HG03095 (cell line): ENCODE results near the gene RHOF.

ENCODE experiments used
- ATAC-seq: cut with Tn5 transposase; IDR thresholded peaks from one replicate; pipeline ENCODE4 v1.9.1; 2021; ENCODE audit warnings: moderate library complexity; ENCODE audit not compliant: unreplicated experiment

Gene RHOF

GRCh38 chr12:121805171-121806008 lies 11.9 kb upstream of the RHOF start:
- ATAC-seq = no peak

- ATAC-seq = no peak
Measured at GRCh38 chr12:121804417-121805111, 11.1 kb upstream of the RHOF start.

- no peak for ATAC-seq
Measured at GRCh38 chr12:121803861-121804416, 10.5 kb upstream of the RHOF start, which contains the start of gene SETD1B. Gene SETD1B (plus strand): TSS chr12:121804009. CDS start chr12:121804738, 729 bp downstream.

DNA sequence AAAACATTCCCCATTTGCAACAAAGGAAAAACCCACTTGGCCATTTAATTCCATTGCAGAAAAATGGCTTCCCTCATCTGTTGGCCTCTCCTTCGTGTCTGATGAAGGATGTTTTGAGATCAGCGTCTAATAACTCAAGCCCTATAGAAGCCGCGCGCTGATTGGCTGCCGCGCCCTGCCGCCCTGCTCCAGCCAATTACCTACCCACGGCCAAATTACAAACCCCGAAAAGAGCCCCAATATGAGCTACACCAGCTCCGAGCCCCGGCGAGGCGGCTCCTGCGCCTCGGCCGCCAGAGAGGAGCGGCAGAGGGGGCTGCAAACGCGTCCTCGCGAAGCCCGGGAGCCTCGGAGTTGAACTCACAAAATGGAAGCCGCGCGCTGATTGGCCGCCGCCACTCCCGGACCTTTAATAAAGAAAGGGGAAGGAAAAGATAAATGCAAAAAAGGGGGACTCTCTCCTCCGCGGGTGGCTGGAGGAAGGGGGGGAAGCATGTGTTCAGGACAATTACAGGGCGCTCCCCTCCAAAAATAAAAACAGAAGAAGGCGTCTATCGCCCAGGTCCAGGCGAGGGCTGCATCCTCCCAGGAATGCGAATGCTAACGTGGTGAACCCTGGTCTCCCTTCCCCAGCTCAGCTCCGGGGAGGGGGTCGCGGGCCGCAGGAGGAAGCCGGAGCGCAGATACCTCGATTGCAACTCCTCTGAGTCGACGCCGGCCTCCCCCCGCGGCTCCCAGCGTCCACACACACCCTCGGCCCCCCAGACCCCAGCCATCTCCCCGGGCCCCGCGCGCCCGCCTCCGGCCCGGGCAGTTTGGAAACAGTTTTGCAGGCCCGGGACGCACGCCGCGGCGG lies 9.6 kb upstream of the RHOF start:
- peak; percentile 34 for ATAC-seq

DNA sequence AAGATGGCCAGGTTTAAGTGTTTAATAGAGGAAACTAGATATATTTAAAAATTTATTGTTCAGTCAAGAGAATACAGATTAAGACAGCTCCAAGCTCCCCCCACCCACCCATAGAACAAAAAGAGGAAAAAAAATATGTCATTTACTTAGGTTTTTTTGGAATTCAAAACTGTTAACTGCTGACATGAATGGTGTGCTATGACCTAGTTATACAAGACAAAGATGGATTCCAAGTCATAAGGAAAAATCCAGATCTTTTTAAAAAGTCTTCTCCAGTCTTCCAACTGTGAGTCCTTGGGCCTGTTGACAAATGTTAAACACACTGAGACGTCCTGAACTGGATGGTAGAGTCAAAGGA lies 9.0 kb upstream of the RHOF start:
- no peak for ATAC-seq

DNA sequence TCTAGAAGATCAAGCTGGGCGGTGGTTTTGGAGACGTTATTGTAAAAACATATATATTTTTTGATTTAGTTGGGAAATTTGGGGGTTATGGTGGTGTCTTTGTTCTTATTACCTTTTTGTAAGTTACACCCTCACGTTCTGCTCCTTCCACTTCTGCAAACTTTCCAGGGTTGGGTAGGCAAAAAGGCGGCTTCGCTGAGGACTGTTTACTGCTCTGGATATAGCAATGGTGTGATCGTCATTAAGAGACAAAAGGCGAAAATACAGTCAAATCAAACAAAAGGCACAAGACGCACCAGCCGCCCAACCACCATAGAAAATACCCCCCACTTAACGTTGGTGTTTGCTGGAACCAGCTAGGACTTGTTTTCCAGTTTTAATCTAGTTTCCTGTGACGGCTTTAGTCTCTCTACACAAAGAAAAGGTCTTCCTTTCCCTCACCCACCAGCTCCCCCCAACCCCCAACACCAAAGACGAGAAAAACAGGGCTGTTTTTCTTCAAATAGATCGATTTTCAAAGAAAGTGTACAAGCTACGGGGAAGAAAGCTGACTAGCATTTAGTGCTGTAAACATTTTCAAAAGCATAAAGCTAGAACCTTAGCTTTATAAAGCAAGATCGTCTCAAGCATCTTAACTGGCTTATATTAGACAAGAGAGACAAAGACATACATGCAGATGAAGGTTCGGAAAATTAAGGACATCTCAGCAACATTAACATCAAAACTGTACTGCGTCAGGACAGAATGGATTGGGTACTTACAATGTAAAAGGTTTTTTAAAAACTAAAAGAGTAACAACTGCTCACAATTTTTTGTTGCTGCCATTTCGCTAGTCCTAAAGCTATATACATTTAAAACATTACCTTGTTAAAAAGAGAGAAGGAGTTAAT lies 8.4 kb upstream of the RHOF start:
- ATAC-seq = no peak

GRCh38 chr12:121800694-121801594 lies 7.5 kb upstream of the RHOF start:
- no peak for ATAC-seq

DNA sequence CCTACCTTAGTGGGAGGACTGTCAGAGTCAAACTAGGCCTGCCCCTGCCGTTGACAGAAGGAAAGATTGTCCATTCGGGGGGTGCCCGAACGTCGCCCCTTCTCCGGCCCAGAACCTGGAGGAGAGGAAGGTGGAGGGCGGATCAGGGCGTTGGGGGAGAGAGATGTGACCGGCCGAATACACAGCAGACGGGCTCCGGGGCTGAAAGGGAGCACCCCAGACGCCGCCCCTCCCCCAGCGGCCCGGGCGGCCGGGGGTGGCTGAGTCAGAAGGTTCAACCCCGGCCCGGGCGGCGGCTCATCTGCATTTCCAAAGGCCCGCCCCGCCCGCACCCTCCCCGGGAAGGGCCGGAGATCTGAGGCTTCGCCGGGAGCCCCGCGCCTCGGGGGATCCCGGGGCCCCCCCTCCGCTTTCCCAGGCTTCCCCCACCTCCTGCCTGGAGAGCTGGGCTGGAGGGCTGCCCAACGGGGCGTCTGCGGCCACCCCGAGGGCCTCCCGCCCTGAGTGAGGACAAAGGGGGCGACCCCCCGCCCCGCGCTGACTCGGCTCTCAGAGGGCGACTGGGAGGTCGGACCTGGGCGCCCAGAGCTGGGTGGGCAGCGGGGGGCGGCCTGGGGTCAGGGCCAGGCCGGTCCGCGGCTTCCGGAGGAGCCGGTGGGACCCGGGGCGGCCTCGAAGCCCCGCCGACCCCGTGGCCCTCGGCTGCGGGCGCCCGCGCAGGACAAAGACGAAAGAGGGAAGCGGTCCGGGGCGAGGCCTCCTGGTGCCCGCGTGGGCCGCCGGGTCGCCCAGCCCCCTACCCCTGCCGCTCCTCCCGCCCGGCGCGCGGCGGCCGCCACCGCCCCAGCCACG lies 6.6 kb upstream of the RHOF start:
- ATAC-seq = no peak

- no peak for ATAC-seq
Measured at GRCh38 chr12:121799156-121799841, 5.8 kb upstream of the RHOF start.

GRCh38 chr12:121798787-121799155 lies 5.3 kb upstream of the RHOF start:
- no peak for ATAC-seq

DNA sequence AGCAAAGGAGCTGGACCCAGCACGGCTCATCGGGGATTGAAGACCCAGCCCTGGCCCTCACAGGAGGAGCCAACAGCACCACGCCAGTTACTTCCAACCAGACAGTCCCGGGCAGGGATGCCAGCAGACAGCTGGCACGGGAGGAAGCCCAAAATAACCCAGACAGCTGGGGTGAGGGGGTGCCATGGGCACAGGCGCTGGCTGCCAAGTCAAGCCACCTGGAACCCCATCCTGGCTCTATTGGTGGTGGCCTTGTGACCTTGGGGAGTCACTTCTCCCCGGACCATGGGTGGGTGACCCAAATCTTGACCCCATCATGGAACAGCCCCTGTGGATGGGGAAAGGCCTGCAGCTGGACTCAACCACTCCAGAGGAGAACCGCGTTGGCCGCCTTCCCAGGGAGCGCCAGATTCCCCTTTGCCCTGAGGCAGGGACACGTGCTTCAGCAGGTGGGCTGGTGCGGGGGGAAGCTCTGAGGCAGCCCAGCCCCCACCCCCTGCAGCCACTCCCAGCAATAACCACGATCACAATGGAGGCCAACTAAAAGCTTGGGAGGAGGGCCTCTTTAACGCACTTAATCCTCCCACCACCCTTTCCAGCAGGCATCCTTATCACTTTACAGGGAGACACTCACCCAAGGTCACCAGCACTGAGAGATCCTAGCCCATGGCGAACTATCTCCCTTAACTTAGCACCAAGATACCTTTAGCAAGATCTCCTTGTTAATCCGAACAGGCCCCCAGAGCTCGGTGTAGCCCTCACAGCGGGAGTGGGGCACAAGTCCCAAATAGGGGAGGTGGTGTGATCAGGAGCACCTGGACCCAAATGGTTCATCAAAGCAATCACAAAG lies 4.7 kb upstream of the RHOF start:
- no peak for ATAC-seq

GRCh38 chr12:121796855-121797751 lies 3.6 kb upstream of the RHOF start:
- no peak for ATAC-seq

GRCh38 chr12:121795034-121795968 lies 1.8 kb upstream of the RHOF start:
- ATAC-seq = no peak

GRCh38 chr12:121794534-121795033 lies 1.1 kb upstream of the RHOF start:
- peak; percentile 2 for ATAC-seq
